Loucy (cell line): ENCODE results near the gene DCAF15.

Experiments
- H2AFZ ChIP-seq: fragments of 200-600 bp; sonication (generic); 2 replicates; pipeline ENCODE4 v1.6.0; 2016; ENCODE audit warnings: antibody characterized with exemption, mild to moderate bottlenecking, low read length, moderate library complexity
- H3F3A ChIP-seq: fragments of 200-600 bp; 2 replicates; pipeline ENCODE4 v1.6.0; 2016; ENCODE audit warnings: antibody characterized with exemption, low read depth, mild to moderate bottlenecking
- H3K27me3 ChIP-seq: fragments of 200-600 bp; sonication (generic); 2 replicates; pipeline ENCODE4 v1.6.1; 2014; ENCODE audit warnings: low read length, mild to moderate bottlenecking; ENCODE audit not compliant: insufficient read depth, poor library complexity, severe bottlenecking
- H3K36me3 ChIP-seq: fragments of 200-600 bp; sonication (generic); 2 replicates; pipeline ENCODE4 v1.6.1; 2016; ENCODE audit warnings: low read length; ENCODE audit not compliant: insufficient read depth
- H3K4me1 ChIP-seq: fragments of 200-600 bp; sonication (generic); 2 replicates; pipeline ENCODE4 v1.5.1; 2014; ENCODE audit warnings: low read length, mild to moderate bottlenecking; ENCODE audit not compliant: insufficient read depth, poor library complexity, severe bottlenecking
- H3K4me2 ChIP-seq: fragments of 200-600 bp; sonication (generic); 2 replicates; pipeline ENCODE4 v1.6.0; 2014; ENCODE audit warnings: antibody characterized with exemption, low read length, low read depth, mild to moderate bottlenecking; ENCODE audit not compliant: poor library complexity, severe bottlenecking
- H3K4me3 ChIP-seq: fragments of 200-600 bp; sonication (generic); 2 replicates; pipeline ENCODE4 v1.5.1; 2014; ENCODE audit warnings: low read length, mild to moderate bottlenecking, mixed read lengths; ENCODE audit not compliant: poor library complexity, severe bottlenecking
- H3K79me2 ChIP-seq: fragments of 200-600 bp; sonication (generic); 2 replicates; pipeline ENCODE4 v1.6.1; 2014; ENCODE audit warnings: low read length; ENCODE audit not compliant: insufficient read depth
- H3K9ac ChIP-seq: fragments of 200-600 bp; sonication (generic); 2 replicates; pipeline ENCODE4 v1.6.0; 2014; ENCODE audit warnings: mild to moderate bottlenecking, low read depth, low read length, moderate library complexity; ENCODE audit not compliant: poor library complexity, severe bottlenecking
- H3K9me2 ChIP-seq: fragments of 200-600 bp; sonication (generic); replicated peaks from 2 replicates; pipeline ENCODE4 v1.6.1; 2016; ENCODE audit warnings: low read depth, low read length, mixed read lengths
- H3K9me3 ChIP-seq: fragments of 200-600 bp; sonication (generic); 2 replicates; pipeline ENCODE4 v1.6.1; 2014; ENCODE audit warnings: mild to moderate bottlenecking, antibody characterized with exemption, low read length, low read depth; ENCODE audit not compliant: insufficient read depth
- H4K20me1 ChIP-seq: fragments of 200-600 bp; sonication (generic); 2 replicates; pipeline ENCODE4 v1.6.0; 2014; ENCODE audit warnings: antibody characterized with exemption, low read length, mild to moderate bottlenecking; ENCODE audit not compliant: insufficient read depth, poor library complexity, severe bottlenecking
- EZH2phosphoT487 ChIP-seq: fragments of 200-600 bp; IDR thresholded peaks from 2 replicates; pipeline ENCODE4 v1.6.1; 2018; ENCODE audit warnings: antibody characterized with exemption, mild to moderate bottlenecking, moderate library complexity, borderline replicate concordance
- TF ChIP-seq, protein P1 (sequence below): fragments of 200-600 bp; sonication (generic); conservative IDR thresholded peaks from 2 replicates; pipeline ENCODE4 v1.5.1; 2014; ENCODE audit warnings: mild to moderate bottlenecking, antibody characterized with exemption, low read length

The DCAF15 gene

DNA sequence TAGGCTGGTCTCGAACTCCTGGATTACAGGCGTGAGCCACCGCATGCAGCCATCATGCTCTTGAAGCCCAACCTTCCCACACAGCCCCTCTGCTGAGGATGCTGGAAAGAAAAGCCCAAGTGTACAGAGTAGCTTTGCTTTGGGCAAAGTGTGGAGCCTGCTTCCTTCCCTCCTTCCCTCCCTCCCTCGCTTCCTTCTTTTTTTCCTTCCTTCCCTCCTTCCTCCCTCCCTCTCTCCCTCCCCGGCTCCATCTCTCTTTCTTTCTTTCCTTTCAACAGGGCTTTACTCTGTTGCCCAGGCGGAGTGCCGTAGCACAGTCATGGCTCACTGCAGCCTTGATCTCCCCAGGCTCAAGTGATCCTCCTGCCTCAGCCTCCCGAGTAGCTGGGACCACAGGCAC, 43.6 kb upstream of the DCAF15 start:
- Histone ChIP-seq H2AFZ (no peak overlapping the region), H3K4me3 (no peak overlapping the region), H3K36me3 (peaks cover 8% of the 10 kb centered on the region; the same call in 1 of the 2 replicates), H4K20me1 (no peaks in the 10 kb centered on the region), H3K9me2 (no peaks in the 10 kb centered on the region), H3K9ac (no peak overlapping the region), H3K4me1 (peaks cover 20% of the 10 kb centered on the region), H3K4me2 (no peak overlapping the region), H3F3A (no peaks in the 10 kb centered on the region), H3K9me3 (no peaks in the 10 kb centered on the region), H3K79me2 (peaks cover 28% of the 10 kb centered on the region), H3K27me3 (no peaks in the 10 kb centered on the region)
- no peak for TF ChIP-seq EZH2phosphoT487
- TF ChIP-seq, protein P1, sequence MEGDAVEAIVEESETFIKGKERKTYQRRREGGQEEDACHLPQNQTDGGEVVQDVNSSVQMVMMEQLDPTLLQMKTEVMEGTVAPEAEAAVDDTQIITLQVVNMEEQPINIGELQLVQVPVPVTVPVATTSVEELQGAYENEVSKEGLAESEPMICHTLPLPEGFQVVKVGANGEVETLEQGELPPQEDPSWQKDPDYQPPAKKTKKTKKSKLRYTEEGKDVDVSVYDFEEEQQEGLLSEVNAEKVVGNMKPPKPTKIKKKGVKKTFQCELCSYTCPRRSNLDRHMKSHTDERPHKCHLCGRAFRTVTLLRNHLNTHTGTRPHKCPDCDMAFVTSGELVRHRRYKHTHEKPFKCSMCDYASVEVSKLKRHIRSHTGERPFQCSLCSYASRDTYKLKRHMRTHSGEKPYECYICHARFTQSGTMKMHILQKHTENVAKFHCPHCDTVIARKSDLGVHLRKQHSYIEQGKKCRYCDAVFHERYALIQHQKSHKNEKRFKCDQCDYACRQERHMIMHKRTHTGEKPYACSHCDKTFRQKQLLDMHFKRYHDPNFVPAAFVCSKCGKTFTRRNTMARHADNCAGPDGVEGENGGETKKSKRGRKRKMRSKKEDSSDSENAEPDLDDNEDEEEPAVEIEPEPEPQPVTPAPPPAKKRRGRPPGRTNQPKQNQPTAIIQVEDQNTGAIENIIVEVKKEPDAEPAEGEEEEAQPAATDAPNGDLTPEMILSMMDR: no peak

- Histone ChIP-seq H3K4me2 (no peak overlapping the region), H3K79me2 (peaks cover 28% of the 10 kb centered on the region), H3K27me3 (no peaks in the 10 kb centered on the region), H3K9me2 (no peaks in the 10 kb centered on the region), H3K9ac (no peak overlapping the region), H3K9me3 (no peaks in the 10 kb centered on the region), H4K20me1 (no peaks in the 10 kb centered on the region), H3K36me3 (peaks cover 8% of the 10 kb centered on the region; the same call in 1 of the 2 replicates), H3F3A (no peaks in the 10 kb centered on the region), H3K4me1 (peaks cover 16% of the 10 kb centered on the region), H2AFZ (no peak overlapping the region), H3K4me3 (no peak overlapping the region)
- TF ChIP-seq, protein P1: no peak
- TF ChIP-seq EZH2phosphoT487: no peak
Measured at GRCh38 chr19:13909430-13909829, 42.9 kb upstream of the DCAF15 start.

- Histone ChIP-seq H3K27me3 (no peaks in the 10 kb centered on the region), H3K4me2 (no peak overlapping the region), H3K4me1 (no peaks in the 10 kb centered on the region), H3K4me3 (no peak overlapping the region), H3K9ac (no peak overlapping the region), H3K9me2 (no peaks in the 10 kb centered on the region), H3K36me3 (peaks cover 14% of the 10 kb centered on the region; the same call in 1 of the 2 replicates), H3F3A (peaks cover 4% of the 10 kb centered on the region; the same call in 1 of the 2 replicates), H2AFZ (no peak overlapping the region), H4K20me1 (no peaks in the 10 kb centered on the region), H3K79me2 (no peaks in the 10 kb centered on the region), H3K9me3 (no peaks in the 10 kb centered on the region)
- no peak for TF ChIP-seq EZH2phosphoT487
- TF ChIP-seq, protein P1: no peak
Measured at GRCh38 chr19:13913352-13913751, 39.0 kb upstream of the DCAF15 start.
